HG03378 (cell line): ENCODE data around the gene KAZN.

Experiments
- ATAC-seq: cut with Tn5 transposase; IDR thresholded peaks from one replicate; pipeline ENCODE4 v1.9.1; 2021; ENCODE audit warnings: mild to moderate bottlenecking, moderate library complexity; ENCODE audit not compliant: unreplicated experiment

The KAZN gene

DNA sequence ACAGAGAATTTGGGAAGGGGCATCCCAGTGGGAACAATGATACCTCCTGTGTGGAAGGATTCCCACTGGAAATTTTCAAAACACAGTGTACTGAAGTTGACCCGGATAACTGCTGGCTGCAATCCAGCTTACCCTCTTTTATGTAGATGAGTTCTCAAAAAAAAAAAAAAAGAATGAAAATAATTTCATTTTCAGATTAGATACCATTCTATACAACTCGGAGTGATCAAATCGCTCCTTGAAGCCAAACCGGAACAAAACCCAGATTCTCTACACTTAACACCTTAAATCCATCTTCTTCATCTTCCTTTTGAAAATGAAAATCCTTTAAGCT, 69.1 kb downstream of the KAZN start:
- no peak for ATAC-seq

DNA sequence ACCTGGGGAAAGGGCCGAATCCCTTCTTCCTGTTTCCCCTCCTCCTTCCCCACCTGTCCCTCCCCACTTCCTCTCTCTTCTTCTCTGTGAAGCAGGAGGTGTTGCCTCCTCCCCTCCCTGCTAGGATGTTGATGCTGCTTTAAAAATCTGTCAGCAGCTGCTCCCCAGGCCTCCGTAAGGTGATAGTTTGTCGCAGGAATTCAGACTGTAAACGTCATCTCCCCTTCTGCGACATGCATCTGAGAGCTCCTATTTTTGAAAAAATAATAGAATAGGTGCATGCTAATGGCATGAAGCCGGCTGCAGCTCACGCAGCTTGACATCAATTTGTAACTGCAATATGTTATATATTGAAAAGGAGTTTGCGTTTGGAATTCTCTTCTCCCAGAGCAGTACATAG, 70.1 kb downstream of the KAZN start:
- ATAC-seq: no peak

DNA sequence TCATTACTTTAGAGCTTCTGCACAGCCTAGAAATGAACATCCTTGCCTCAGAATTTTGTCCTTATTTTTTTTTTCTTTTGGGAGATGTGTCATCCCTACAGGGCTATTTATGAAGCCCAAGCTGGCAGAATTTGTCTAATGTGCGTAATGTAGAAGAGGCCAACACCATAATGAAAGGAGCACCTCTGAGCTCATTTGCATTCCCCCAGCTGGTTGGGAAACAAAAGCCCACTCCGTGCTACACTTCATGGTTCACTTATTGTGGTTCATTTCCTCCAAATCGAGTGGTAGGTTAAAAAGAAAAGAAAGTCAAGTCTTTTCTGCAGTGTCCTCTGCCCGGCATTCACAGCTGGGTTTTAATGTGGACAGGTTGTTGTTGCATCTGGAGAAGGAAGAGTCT, 73.5 kb downstream of the KAZN start:
- ATAC-seq: no peak

GRCh38 chr1:14674030-14674429, 75.5 kb downstream of the KAZN start:
- ATAC-seq: no peak

DNA sequence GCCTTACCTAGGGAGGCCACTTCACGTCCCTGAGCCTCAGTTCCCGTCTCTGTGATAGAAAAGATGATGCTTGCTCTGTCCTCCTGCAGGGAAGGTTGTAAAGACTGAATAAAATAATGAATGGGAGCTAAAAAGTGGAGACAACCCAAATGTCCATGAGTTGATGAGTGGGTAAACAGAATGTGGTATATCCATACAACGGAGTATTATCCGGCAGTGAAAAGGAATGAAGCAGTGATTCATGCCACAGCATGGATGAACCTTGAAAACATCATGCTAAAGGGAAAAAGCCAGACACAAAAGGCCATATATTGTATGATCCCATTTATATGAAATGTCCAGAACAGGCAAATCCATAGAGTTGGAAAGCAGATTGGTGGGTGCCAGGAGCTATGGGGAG, 77.9 kb downstream of the KAZN start:
- no peak for ATAC-seq

DNA sequence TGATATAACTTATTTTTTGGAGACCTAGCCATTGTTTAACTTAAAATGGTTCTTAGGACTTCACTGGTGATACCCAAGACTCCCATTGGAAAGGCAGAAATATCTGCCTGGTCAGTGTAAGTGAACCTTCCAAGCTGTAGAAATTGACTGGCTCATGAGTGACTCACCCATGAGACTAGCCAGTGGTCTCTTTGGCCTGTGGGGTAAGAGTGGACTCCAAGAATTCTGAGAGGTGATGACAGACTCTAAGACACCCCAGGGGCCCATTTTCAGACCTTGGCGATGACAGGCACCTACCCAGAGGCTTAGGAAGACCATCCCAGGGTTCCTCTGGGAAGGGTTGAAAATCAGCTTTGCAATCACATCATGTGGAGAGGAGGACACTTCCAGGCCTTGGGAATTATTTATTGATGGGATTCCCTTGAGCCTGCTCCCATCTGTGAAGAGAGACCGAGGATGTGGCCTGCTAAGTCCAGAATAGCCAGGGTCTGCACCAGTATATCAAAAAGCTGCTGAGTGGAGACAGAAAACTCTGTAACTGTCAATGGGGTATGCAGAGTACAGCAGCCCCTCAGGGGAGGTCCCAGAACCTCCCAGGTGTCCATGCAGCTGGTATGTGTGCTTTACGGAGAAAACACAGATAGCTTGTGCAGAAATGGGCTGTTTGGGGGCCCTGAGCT, 78.9 kb downstream of the KAZN start:
- ATAC-seq: no peak

DNA sequence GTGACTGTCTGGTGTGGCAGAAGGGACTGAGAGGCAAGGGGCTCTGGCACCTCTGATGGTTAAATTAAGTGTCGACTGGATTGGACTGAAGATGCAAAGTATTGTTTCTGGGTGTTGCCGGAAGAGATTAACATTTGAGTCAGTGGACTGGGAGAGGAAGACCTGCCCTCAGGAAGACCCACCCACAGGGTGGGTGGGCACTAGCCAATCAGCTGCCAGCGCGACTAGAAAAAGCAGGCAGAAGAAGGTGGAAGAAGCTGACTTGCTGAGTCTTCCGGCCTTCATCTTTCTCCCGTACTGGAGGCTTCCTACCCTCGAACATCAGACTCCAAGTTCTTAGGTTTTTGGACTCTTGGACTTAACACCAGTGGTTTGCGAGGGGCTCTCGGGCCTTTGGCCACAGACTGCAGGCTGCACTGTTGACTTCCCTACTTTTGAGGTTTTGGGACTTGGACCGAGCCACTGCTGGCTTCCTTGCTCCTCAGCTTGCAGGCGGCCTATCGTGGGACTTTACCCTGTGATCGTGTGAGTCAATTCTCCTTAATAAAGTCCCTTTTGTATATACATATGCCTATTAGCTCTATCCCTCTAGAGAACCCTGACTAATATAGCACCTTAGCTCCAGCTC, 79.6 kb downstream of the KAZN start:
- no peak for ATAC-seq

- ATAC-seq: no peak
Observed at GRCh38 chr1:14679027-14679688, 80.7 kb downstream of the KAZN start.

GRCh38 chr1:14681182-14681581, 82.7 kb downstream of the KAZN start:
- no peak for ATAC-seq

DNA sequence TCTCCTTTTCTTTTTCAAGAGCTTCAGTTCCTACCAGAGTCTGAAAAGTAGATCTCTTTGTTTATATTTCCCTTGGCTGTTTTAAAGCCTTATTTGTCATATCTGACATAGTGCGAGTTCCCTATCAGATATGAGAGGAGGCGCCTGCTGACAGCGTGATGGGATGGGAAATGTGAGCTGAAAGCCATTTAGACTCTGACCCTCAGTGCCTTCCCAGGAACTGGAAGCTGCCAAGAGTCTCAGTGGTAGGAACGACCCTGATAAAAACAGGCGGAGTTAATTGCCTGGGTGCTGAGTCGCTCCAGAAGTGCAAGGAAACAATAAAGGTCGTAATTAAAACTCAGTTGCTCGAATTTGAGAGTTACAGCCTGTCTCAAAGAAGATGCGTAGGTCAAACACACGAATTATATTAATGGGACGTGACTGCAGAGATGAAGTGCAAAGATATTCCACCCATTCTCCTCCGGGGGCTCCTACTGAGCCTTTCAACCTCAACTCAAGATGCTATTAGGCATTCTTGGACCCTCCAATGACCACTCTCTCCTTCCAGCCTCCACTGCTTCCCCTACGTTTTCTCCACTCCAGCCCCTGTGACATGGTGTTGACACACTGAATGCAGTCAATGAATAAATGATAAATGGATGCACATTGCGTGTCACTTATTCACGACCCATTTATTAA, 84.6 kb downstream of the KAZN start:
- no peak for ATAC-seq

DNA sequence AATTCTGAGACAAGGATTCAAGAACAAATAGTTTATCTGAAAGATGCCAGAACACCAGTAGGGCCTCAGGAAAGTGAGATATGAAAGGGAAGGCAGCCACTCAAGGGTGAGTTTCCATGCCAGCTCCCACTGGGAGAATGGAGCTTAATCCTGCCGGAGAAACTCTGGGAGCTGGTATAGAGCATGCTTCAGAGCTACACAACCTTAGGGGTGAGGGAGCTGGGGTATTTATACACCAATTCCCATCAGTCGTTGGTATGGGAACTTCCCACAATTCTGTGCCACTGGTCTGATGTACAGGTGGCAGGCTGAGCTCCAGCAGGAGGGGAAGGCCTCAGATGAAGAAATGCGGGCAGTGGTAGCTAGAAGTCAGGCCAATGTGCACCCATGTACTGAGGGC, 86.6 kb downstream of the KAZN start:
- ATAC-seq: no peak

DNA sequence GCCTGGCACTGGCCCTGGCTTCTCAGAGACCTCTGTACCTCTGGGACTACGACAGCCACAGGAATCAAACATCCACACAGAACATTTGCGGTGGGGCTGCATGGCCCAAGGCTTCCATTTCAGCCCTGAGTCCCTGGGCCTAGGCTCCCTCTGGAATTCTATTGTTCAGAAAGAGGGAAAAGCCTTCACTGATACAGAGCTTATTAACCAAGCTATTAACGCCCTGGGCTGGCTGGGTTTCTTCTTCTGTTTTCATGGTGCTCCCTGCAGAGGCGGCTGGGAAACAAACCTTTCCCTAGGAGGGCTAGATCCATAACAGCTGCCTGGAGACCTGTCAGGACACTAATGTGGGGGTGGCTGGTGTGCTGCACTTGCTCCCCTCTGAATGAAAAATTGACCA, 88.2 kb downstream of the KAZN start:
- ATAC-seq: no peak

DNA sequence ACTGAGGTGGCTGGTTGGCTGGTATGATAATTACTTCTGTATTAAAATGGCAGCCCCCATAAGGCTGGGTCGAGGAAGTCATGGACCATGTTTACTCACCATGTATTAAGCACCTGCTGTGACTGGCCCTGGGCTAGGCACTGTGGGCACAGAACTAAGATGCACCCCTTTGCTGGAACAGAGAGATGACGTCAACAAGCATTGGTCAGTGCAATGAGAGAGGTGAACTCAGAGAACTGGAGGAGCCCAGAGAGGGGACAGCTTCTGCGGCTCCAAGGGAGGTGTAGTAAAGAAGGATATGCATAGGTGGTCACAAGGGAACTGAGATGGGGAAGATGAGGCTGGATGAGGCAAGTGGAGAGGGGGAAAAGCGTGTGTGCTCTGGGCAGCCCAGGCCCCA, 88.7 kb downstream of the KAZN start:
- no peak for ATAC-seq

GRCh38 chr1:14689996-14690615, 91.6 kb downstream of the KAZN start:
- ATAC-seq: no peak

GRCh38 chr1:14693949-14694348, 95.5 kb downstream of the KAZN start:
- ATAC-seq: no peak

- ATAC-seq: no peak
Observed at GRCh38 chr1:14694589-14694988, 96.1 kb downstream of the KAZN start.

DNA sequence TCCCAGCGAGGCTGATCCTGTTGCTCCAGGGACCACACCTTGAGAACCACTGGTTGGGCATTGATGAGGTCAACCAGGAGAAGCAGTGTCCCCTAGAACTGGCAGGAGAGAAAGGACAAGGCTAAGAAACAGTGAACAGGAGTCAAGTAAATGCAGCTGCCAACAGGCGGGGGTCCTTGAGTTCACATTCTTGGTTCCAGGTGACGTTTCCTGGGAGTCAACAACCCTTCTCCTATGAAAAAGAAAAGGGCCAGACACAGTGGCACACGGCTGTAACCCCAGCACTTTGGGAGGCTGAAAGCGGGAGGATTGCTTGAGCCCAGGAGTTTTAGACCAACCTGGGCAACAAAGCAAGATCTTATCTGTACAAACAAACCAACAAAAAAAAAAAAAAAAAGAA, 98.3 kb downstream of the KAZN start:
- ATAC-seq: no peak

DNA sequence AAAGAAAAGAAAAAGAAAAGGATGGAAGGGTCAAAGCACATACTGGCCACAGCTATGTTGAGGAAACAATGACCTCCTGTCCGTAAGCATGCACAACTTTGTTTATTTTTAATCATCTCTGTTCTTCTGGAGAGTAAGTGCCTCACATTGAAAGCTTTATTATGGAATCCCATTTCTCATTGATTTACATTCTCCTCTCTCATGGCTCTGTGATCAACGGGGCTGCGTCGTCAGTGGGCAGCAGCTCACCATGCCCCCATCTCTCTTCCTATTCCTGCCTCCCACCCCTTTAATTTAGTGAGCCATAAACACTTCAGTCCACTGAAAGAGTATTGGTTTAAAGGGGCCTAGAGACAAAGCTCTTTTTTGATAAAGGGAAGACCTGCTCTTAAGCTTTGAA, 98.9 kb downstream of the KAZN start:
- no peak for ATAC-seq

DNA sequence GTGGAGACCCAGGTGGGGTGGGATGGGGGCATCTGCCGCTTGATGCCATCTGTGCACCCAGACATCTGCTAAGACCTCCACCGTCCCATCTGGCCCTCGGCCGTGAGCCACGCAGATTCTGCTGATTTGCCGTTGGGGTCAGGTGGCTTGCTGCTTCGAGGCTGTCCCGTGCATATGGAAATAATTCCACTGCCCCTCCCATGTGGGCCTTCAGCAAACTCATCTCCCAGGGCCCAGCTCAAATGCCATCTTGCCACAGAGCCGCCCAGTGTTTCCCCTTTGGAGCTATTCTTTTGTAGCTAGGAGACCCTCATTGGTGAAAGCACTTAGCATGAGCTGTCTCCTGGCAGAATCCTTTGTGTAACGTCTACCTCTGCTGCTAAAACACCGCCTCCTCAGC, 99.8 kb downstream of the KAZN start:
- ATAC-seq: no peak

DNA sequence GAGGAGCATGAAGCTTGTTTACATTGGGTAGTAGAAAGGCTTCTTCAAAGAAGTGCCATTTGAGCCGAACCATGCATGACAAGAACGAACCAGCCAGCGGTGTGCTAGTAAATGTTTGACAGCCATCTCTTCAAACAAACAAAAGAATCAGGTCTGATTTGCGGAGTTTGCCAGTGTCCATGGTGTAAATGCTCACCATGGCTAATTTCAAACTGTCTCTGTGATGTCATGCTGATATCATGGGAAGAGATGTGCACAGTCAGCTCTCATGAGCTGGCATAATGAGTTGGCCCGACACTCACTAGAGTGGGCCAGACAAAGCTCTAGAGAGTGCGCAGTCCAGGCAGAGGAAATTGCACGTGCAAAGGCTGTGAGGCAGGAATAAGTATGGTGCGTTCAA, 101.1 kb downstream of the KAZN start:
- ATAC-seq: no peak

GRCh38 chr1:14704846-14705245, 106.4 kb downstream of the KAZN start:
- no peak for ATAC-seq

DNA sequence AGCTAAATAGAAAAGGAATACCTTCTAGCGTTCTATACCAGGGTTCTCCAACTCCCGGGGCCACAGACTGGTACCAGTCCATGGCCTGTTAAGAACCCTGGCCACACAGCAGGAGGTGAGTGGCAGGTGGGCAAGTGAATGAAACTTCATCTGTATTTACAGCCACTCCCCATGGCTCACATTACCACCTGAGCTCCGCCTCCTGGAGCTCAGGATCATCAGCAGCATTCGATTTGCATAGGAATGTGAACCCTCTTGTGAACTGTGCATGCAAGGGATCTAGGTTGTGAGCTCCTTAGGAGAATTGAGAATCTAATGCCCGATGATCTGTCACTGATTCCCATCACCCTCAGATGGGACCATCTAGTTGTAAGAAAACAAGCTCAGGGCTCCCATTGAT, 107.3 kb downstream of the KAZN start:
- ATAC-seq: no peak
